CD14-positive monocyte (primary cell): ENCODE measurements around the gene ABTB1. TPM values are rescaled to one million over a fixed set of nuclear protein-coding genes. Genes with fewer than 3 reads are reported as not detected.

Experiments used
- DNase-seq, 3 donors: peaks; one replicate each; pipeline ENCODE4 v3.0.0-alpha.2; 2011 to 2022
- H2AFZ ChIP-seq: 2 replicates; pipeline ENCODE4 v1.6.0; 2012; ENCODE audit warnings: mild to moderate bottlenecking, low read depth, low read length, inconsistent platforms; ENCODE audit not compliant: insufficient read depth, poor library complexity, severe bottlenecking
- H3K27ac ChIP-seq, 2 donors: 1 replicate in 1 of 2; 2 replicates in 1 of 2; pipeline ENCODE4 v1.5.1; 2012 to 2013; ENCODE audit warnings: low read length in 2 of 2, control low read depth in 1 of 2, inconsistent platforms in 1 of 2, low read depth in 1 of 2, mild to moderate bottlenecking in 1 of 2
- H3K27me3 ChIP-seq, 2 donors: one replicate each; pipeline versions ENCODE4 v1.6.0 to v1.6.1; 2011 to 2013; ENCODE audit warnings: low read length in 2 of 2; ENCODE audit not compliant: control insufficient read depth in 2 of 2, insufficient read depth in 2 of 2
- H3K36me3 ChIP-seq, 2 donors: replicated peaks in 1 of 2; 1 replicate in 1 of 2; 2 replicates in 1 of 2; pipeline versions ENCODE4 v1.5.1 to v1.6.1; 2012 to 2013; ENCODE audit warnings: low read length in 2 of 2, control low read depth in 1 of 2, inconsistent platforms in 1 of 2, mild to moderate bottlenecking in 1 of 2; ENCODE audit not compliant: insufficient read depth in 2 of 2, control insufficient read depth in 1 of 2
- H3K4me1 ChIP-seq, 2 donors: 1 replicate in 1 of 2; 2 replicates in 1 of 2; pipeline versions ENCODE4 v1.5.1 to v1.6.1; 2012 to 2013; ENCODE audit warnings: low read length in 2 of 2, control low read depth in 1 of 2, inconsistent platforms in 1 of 2, mild to moderate bottlenecking in 1 of 2, moderate library complexity in 1 of 2; ENCODE audit not compliant: insufficient read depth in 2 of 2, control insufficient read depth in 1 of 2
- H3K4me2 ChIP-seq: replicated peaks from 2 replicates; pipeline ENCODE3; 2012; ENCODE audit warnings: low read length, moderate library complexity, mild to moderate bottlenecking; ENCODE audit not compliant: poor library complexity, severe bottlenecking; ENCODE audit errors: extremely low read depth
- H3K4me3 ChIP-seq, 3 experiments: fragments of 200-600 bp in 1 of 3; sonication (generic) in 1 of 3; replicated peaks in 1 of 3; 1 replicate in 2 of 3; 2 replicates in 1 of 3; pipeline ENCODE4 v1.5.1; 2011 to 2013; ENCODE audit warnings: low read length in 3 of 3, mild to moderate bottlenecking in 3 of 3, control low read depth in 2 of 3, low read depth in 2 of 3, inconsistent platforms in 1 of 3, moderate library complexity in 1 of 3
- H3K79me2 ChIP-seq: 2 replicates; pipeline ENCODE4 v1.6.0; 2012; ENCODE audit warnings: mild to moderate bottlenecking, control low read depth, inconsistent platforms, low read length, moderate library complexity; ENCODE audit not compliant: insufficient read depth
- H3K9ac ChIP-seq: 2 replicates; pipeline ENCODE4 v1.6.0; 2017; ENCODE audit warnings: low read length, mild to moderate bottlenecking; ENCODE audit not compliant: insufficient read depth, poor library complexity, severe bottlenecking
- H3K9me3 ChIP-seq, 2 donors: replicated peaks in 1 of 2; 1 replicate in 1 of 2; 2 replicates in 1 of 2; pipeline versions ENCODE4 v1.5.1 to v1.6.1; 2012 to 2013; ENCODE audit warnings: low read length in 2 of 2, control low read depth in 1 of 2; ENCODE audit not compliant: control insufficient read depth in 1 of 2, insufficient read depth in 1 of 2
- H4K20me1 ChIP-seq: 2 replicates; pipeline ENCODE4 v1.6.0; 2012; ENCODE audit warnings: mild to moderate bottlenecking, low read length, control low read depth, moderate library complexity; ENCODE audit not compliant: insufficient read depth
- H3K27ac Mint-ChIP-seq, 7 donors: one replicate each; pipeline ENCODE4 v1.8.0; 2020; ENCODE audit warnings: mild to moderate bottlenecking in 7 of 7, mixed read lengths in 7 of 7, moderate library complexity in 6 of 7, inconsistent platforms in 2 of 7
- H3K27me3 Mint-ChIP-seq, 3 donors: one replicate each; pipeline ENCODE4 v1.8.0; 2021 to 2022; ENCODE audit warnings: low read depth in 3 of 3, mild to moderate bottlenecking in 3 of 3, mixed read lengths in 3 of 3, moderate library complexity in 3 of 3, inconsistent platforms in 1 of 3
- H3K36me3 Mint-ChIP-seq, 2 donors: one replicate each; pipeline ENCODE4 v1.8.0; 2020; ENCODE audit warnings: mixed read lengths in 2 of 2, inconsistent platforms in 1 of 2, mild to moderate bottlenecking in 1 of 2
- H3K4me1 Mint-ChIP-seq: one replicate; pipeline ENCODE4 v1.8.0; 2020; ENCODE audit warnings: mild to moderate bottlenecking, mixed read lengths
- H3K4me3 Mint-ChIP-seq, 2 donors: one replicate each; pipeline ENCODE4 v1.8.0; 2020; ENCODE audit warnings: mild to moderate bottlenecking in 2 of 2, mixed read lengths in 2 of 2, moderate library complexity in 1 of 2
- H3K9me3 Mint-ChIP-seq, 7 donors: one replicate each; pipeline ENCODE4 v1.8.0; 2020 to 2022; ENCODE audit warnings: mixed read lengths in 7 of 7, mild to moderate bottlenecking in 6 of 7, moderate library complexity in 6 of 7, inconsistent platforms in 2 of 7
- CTCF ChIP-seq: fragments of 200-600 bp; IDR thresholded peaks from one replicate; pipeline ENCODE4 v1.8.0; 2022; ENCODE audit warnings: antibody characterized with exemption, mild to moderate bottlenecking
- WGBS: methylation state at CpG from one replicate; pipeline ENCODE4 v1.1.5; 2013; ENCODE audit warnings: missing lambda C conversion rate; ENCODE audit not compliant: insufficient coverage; 5-methylcytosine and 5-hydroxymethylcytosine counted together
- intact Hi-C, 2 donors: fragments of 100-400 bp; cut with micrococcal nuclease; formaldehyde crosslinking; loops; one replicate each; pipeline versions ENCODE4 v1.15.0 to v1.15.1; 2023
- polyA plus RNA-seq, 3 donors: library from polyadenylated mRNA; depleted of rRNA in 1 of 3; unstranded in 2 of 3; stranded (reverse) in 1 of 3; fragments of 300-500 nt in 2 of 3; fragments of >200 nt in 1 of 3; fragmentation: Illumina TruSeq in 2 of 3; gene quantifications; 1 replicate in 2 of 3; 2 replicates in 1 of 3; pipeline ENCODE4 v1.2.3, GENCODE V29; 2012 to 2021

The ABTB1 gene
- polyA plus RNA-seq, 3 donors = 107 to 246 (median 118) TPM

GRCh38 chr3:127655641-127656040 lies 17.1 kb upstream of the ABTB1 start:
- Mint-ChIP-seq H3K36me3 (no peaks in the 10 kb centered on the region), H3K27ac (no peak overlapping the region), H3K4me3 (no peak overlapping the region), H3K4me1 (peaks cover 9% of the 10 kb centered on the region), H3K9me3 (no peaks in the 10 kb centered on the region), H3K27me3 (peaks cover 2 to 7% (median 2%) of the 10 kb centered on the region in 3 donors)
- intact Hi-C loops = no loop called here
- no peaks in the 10 kb centered on the region for H3K36me3 ChIP-seq
- no peaks in the 10 kb centered on the region for H3K9me3 ChIP-seq
- no peaks in the 10 kb centered on the region for H4K20me1 ChIP-seq
- 88% methylated on average over 2 of the region's 3 CpGs for WGBS
- no peaks in the 10 kb centered on the region for H3K79me2 ChIP-seq
- no peak overlapping the region for H3K27ac ChIP-seq
- H3K9ac ChIP-seq = no peak overlapping the region
- no peak overlapping the region for H2AFZ ChIP-seq
- DNase-seq = no peak
- no peak overlapping the region for H3K4me3 ChIP-seq
- no peaks in the 10 kb centered on the region for H3K4me1 ChIP-seq
- no peaks in the 10 kb centered on the region for H3K27me3 ChIP-seq
- H3K4me2 ChIP-seq = no peak overlapping the region
- TF ChIP-seq CTCF = no peak

DNA sequence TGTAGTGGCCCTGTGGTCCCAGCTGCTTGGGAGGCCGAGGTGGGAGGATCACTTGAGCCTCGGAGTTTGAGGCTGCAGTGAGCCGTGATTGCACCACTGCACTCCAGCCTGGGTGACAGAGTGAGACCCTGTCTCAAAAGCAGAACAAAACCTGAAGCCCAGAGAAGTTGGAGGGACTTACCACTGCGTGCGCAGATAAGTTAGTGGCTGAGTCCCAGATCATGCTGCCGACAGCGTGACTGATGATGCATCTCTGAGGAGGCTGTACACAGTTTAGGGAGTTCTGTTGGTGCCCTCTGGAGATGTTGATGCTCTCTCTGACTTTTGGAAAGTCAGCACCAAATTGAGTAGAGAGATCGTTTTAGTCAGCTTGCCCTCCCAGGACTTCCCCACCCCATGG lies 15.8 kb upstream of the ABTB1 start:
- Mint-ChIP-seq H3K9me3 (no peaks in the 10 kb centered on the region), H3K4me1 (peaks cover 9% of the 10 kb centered on the region), H3K27me3 (peaks cover 0 to 5% (median 2%) of the 10 kb centered on the region in 3 donors), H3K36me3 (no peaks in the 10 kb centered on the region), H3K4me3 (no peak overlapping the region), H3K27ac (no peak overlapping the region)
- WGBS = 96% methylated on average over 8 of the region's 8 CpGs
- H3K36me3 ChIP-seq = no peaks in the 10 kb centered on the region
- no peaks in the 10 kb centered on the region for H3K4me1 ChIP-seq
- no peak overlapping the region for H3K9ac ChIP-seq
- no peak overlapping the region for H2AFZ ChIP-seq
- no peak for TF ChIP-seq CTCF
- no peaks in the 10 kb centered on the region for H4K20me1 ChIP-seq
- no peaks in the 10 kb centered on the region for H3K79me2 ChIP-seq
- no peak for DNase-seq
- H3K4me2 ChIP-seq = no peak overlapping the region
- H3K4me3 ChIP-seq = no peak overlapping the region
- intact Hi-C loops = no loop called here
- H3K27me3 ChIP-seq = no peaks in the 10 kb centered on the region
- no peak overlapping the region for H3K27ac ChIP-seq
- H3K9me3 ChIP-seq = no peaks in the 10 kb centered on the region
